ENCODE data around the gene PTK7.

DNA sequence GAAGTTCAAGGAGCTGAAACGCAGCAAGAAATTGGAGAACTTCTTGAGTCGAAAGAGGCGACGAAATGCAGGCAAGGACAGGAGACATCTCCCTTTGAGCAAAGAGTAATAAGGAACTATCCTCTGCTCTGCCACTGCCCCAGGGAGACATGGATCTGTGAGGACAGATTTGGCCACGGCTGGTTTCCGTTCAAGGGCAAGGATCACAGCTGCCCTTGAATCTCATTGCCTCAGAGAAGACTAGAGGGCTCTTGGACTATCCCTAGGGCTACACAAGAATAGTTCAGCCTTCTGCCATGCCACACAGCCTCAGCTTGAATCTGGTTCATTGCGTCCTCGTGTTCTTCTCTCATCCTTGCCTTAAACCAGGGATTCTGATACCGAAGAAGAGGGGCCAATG is 47.0 kb upstream of the PTK7 start:
- TF ChIP-seq, protein P1, sequence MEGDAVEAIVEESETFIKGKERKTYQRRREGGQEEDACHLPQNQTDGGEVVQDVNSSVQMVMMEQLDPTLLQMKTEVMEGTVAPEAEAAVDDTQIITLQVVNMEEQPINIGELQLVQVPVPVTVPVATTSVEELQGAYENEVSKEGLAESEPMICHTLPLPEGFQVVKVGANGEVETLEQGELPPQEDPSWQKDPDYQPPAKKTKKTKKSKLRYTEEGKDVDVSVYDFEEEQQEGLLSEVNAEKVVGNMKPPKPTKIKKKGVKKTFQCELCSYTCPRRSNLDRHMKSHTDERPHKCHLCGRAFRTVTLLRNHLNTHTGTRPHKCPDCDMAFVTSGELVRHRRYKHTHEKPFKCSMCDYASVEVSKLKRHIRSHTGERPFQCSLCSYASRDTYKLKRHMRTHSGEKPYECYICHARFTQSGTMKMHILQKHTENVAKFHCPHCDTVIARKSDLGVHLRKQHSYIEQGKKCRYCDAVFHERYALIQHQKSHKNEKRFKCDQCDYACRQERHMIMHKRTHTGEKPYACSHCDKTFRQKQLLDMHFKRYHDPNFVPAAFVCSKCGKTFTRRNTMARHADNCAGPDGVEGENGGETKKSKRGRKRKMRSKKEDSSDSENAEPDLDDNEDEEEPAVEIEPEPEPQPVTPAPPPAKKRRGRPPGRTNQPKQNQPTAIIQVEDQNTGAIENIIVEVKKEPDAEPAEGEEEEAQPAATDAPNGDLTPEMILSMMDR (conservative IDR thresholded peaks at IDR 0.05; ENCODE audit: low read length): no peak
- TF ChIP-seq EZH2phosphoT487 (IDR thresholded peaks at IDR 0.05; ENCODE audit: borderline replicate concordance): no peak
